ENCODE results near the gene MAN1C1. TPM values are rescaled to one million over a fixed set of nuclear protein-coding genes. Genes with fewer than 3 reads are reported as not detected.

Gene MAN1C1
- total and polyA plus RNA-seq, 2 donors (not counting 1 experiment from before 2014, with no cell fraction given) = 0.31 to 0.89 TPM

DNA sequence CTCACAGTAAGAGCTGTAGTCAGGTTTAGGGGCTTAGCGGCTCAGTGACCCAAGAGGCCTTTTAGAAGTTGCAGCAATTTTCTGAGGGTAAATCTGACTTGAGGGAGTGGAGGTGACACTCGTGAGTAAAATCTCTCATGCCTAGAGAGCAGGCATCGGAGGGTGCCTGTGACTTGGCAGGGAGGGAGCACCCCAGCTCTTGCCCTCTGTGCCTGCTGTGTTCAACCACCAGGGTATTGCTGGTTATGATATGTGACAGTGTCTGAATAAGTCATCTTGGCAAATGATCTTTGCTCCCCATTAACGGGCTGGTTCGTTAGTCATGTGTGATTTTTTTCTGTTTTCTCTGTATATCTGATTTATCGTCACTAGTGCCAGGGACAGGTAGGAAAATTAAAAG lies 5.9 kb downstream of the MAN1C1 start:
- no peak for ATAC-seq (ENCODE audit: low read depth)
- ChIA-PET POLR2A (no interaction called here), CTCF (no interaction called here)
- Histone ChIP-seq H3K9me3 (ENCODE audit: control extremely low read depth in 1 of 3, control insufficient read depth in 2 of 3, insufficient read depth in 1 of 3, low read length in 2 of 3) (peaks cover 0 to 7% (median 1%) of the 10 kb centered on the region in 3 donors), H3K9ac (ENCODE audit: low read length) (no peak overlapping the region), H3K4me2 (replicated peaks; ENCODE audit: low read depth, low read length, poor library complexity, severe bottlenecking) (no peak overlapping the region), H3K36me3 (replicated peaks in 1 of 2; ENCODE audit: control extremely low read depth in 1 of 2, control insufficient read depth in 1 of 2, extremely low read depth in 1 of 2, insufficient read depth in 2 of 2, low read length in 1 of 2) (no peaks in the 10 kb centered on the region), H3K4me1 (ENCODE audit: control insufficient read depth in 2 of 2, insufficient read depth in 2 of 2, low read length in 2 of 2) (peaks cover 8 to 10% of the 10 kb centered on the region in 2 donors), H4K20me1 (ENCODE audit: control insufficient read depth, insufficient read depth, low read length, poor library complexity, severe bottlenecking) (no peaks in the 10 kb centered on the region), H3K79me2 (ENCODE audit: control insufficient read depth, insufficient read depth, low read length) (no peaks in the 10 kb centered on the region), H3K4me3 (ENCODE audit: control extremely low read depth in 1 of 5, extremely low read depth in 1 of 5, insufficient read depth in 1 of 5, low read depth in 2 of 5, low read length in 4 of 5) (no peak overlapping the region), H3K27ac (ENCODE audit: low read length in 2 of 2) (no peak overlapping the region), H3K27me3 (replicated peaks in 1 of 4; ENCODE audit: control extremely low read depth in 1 of 4, control insufficient read depth in 3 of 4, insufficient read depth in 4 of 4, low read length in 3 of 4) (peaks cover 0 to 72% (median 39%) of the 10 kb centered on the region in 4 experiments), H2AFZ (ENCODE audit: insufficient read depth, low read depth, low read length, poor library complexity, severe bottlenecking) (no peak overlapping the region)
- Mint-ChIP-seq H3K27ac (no peak overlapping the region), H3K4me3 (no peak overlapping the region), H3K9me3 (ENCODE audit: insufficient read depth) (no peaks in the 10 kb centered on the region), H3K4me1 (peaks cover 8% of the 10 kb centered on the region), H3K27me3 (peaks cover 80% of the 10 kb centered on the region)
- DNase-seq = no peak
- TF ChIP-seq EZH2 (IDR thresholded peaks at IDR 0.05; ENCODE audit: borderline replicate concordance, insufficient read depth, low read depth, low read length, poor library complexity, severe bottlenecking) = no peak
- TF ChIP-seq, protein P1, sequence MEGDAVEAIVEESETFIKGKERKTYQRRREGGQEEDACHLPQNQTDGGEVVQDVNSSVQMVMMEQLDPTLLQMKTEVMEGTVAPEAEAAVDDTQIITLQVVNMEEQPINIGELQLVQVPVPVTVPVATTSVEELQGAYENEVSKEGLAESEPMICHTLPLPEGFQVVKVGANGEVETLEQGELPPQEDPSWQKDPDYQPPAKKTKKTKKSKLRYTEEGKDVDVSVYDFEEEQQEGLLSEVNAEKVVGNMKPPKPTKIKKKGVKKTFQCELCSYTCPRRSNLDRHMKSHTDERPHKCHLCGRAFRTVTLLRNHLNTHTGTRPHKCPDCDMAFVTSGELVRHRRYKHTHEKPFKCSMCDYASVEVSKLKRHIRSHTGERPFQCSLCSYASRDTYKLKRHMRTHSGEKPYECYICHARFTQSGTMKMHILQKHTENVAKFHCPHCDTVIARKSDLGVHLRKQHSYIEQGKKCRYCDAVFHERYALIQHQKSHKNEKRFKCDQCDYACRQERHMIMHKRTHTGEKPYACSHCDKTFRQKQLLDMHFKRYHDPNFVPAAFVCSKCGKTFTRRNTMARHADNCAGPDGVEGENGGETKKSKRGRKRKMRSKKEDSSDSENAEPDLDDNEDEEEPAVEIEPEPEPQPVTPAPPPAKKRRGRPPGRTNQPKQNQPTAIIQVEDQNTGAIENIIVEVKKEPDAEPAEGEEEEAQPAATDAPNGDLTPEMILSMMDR (IDR thresholded peaks at IDR 0.05) = no peak
- intact Hi-C loops (cut with micrococcal nuclease) = no loop called here
- WGBS (ENCODE audit: insufficient coverage) = 96% methylated on average over 6 of the region's 6 CpGs

DNA sequence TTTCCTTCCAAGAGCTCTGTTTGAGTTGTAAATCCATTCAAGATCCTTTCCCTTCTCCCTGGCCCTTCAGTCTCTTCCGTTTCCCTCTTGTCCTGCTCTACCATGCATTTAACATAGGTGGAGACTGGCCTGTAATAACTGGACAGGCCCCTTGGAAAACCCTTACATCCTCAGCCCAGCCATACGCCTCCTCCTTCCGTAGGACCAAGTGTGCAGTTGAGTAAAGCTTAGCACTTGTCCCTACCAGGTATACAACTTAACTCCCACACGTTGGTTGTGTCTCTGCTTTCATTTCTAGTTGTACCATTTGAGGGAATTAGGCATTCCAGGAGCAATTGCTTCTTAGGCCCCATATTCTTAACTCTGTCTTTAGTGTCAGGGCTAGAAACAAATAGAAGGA lies 6.4 kb downstream of the MAN1C1 start:
- TF ChIP-seq, protein P1 (IDR thresholded peaks at IDR 0.05) = no peak
- no peak for TF ChIP-seq EZH2 (IDR thresholded peaks at IDR 0.05; ENCODE audit: borderline replicate concordance, insufficient read depth, low read depth, low read length, poor library complexity, severe bottlenecking)
- intact Hi-C loops (cut with micrococcal nuclease) = no loop called here
- Histone ChIP-seq H3K4me2 (replicated peaks; ENCODE audit: low read depth, low read length, poor library complexity, severe bottlenecking) (no peak overlapping the region), H3K27me3 (replicated peaks in 1 of 4; ENCODE audit: control extremely low read depth in 1 of 4, control insufficient read depth in 3 of 4, insufficient read depth in 4 of 4, low read length in 3 of 4) (peaks cover 0 to 72% (median 42%) of the 10 kb centered on the region in 4 experiments), H3K9me3 (ENCODE audit: control extremely low read depth in 1 of 3, control insufficient read depth in 2 of 3, insufficient read depth in 1 of 3, low read length in 2 of 3) (peaks cover 0 to 8% (median 1%) of the 10 kb centered on the region in 3 donors), H2AFZ (ENCODE audit: insufficient read depth, low read depth, low read length, poor library complexity, severe bottlenecking) (no peak overlapping the region), H3K9ac (ENCODE audit: low read length) (no peak overlapping the region), H3K4me1 (ENCODE audit: control insufficient read depth in 2 of 2, insufficient read depth in 2 of 2, low read length in 2 of 2) (peaks cover 3 to 6% of the 10 kb centered on the region in 2 donors), H3K4me3 (ENCODE audit: control extremely low read depth in 1 of 5, extremely low read depth in 1 of 5, insufficient read depth in 1 of 5, low read depth in 2 of 5, low read length in 4 of 5) (no peak overlapping the region), H3K27ac (ENCODE audit: low read length in 2 of 2) (no peak overlapping the region), H3K79me2 (ENCODE audit: control insufficient read depth, insufficient read depth, low read length) (no peaks in the 10 kb centered on the region), H3K36me3 (replicated peaks in 1 of 2; ENCODE audit: control extremely low read depth in 1 of 2, control insufficient read depth in 1 of 2, extremely low read depth in 1 of 2, insufficient read depth in 2 of 2, low read length in 1 of 2) (no peaks in the 10 kb centered on the region), H4K20me1 (ENCODE audit: control insufficient read depth, insufficient read depth, low read length, poor library complexity, severe bottlenecking) (no peaks in the 10 kb centered on the region)
- CTCF ChIA-PET = interaction anchor here (0.6 to 1.3 kb wide), 2 partner anchors 9 to 40 kb away, joined by 3 to 4 read pairs; no protein-coding TSS in a partner anchor
- Mint-ChIP-seq H3K9me3 (ENCODE audit: insufficient read depth) (no peaks in the 10 kb centered on the region), H3K4me1 (peaks cover 7% of the 10 kb centered on the region), H3K27me3 (peaks cover 84% of the 10 kb centered on the region), H3K27ac (no peak overlapping the region), H3K4me3 (no peak overlapping the region)
- 33% methylated on average over 1 of the region's 4 CpGs for WGBS (ENCODE audit: insufficient coverage)
- POLR2A ChIA-PET = no interaction called here
- no peak for DNase-seq
- no peak for ATAC-seq (ENCODE audit: low read depth)
